H1 (cell line): ENCODE data around the gene NLRP12. TPM values are rescaled to one million over a fixed set of nuclear protein-coding genes. Genes with fewer than 3 reads are reported as not detected.

Experiments used
- CTCF ChIA-PET: fragments of 300-600 bp; sonication (Branson Sonifier 250); formaldehyde crosslinking; loops from one replicate; lab custom pipeline; 2021; ENCODE audit not compliant: partially characterized antibody; lab: Charles Lee
- POLR2A ChIA-PET: fragments of 300-600 bp; sonication (Branson Sonifier 250); formaldehyde crosslinking; loops from one replicate; lab custom pipeline; 2021; ENCODE audit warnings: inconsistent platforms; ENCODE audit not compliant: partially characterized antibody; lab: Charles Lee
- DNase-seq, 2 experiments: peaks; one replicate each; pipeline versions ENCODE4 v3.0.0 to v3.0.0-alpha.2; 2010 to 2022; ENCODE audit warnings: low spot score in 2 of 2, low read depth in 1 of 2, mixed read lengths in 1 of 2
- FAIRE-seq: peaks from 2 replicates; lab custom pipeline; 2011; peaks lifted over from hg19 to GRCh38; lab: Jason Lieb, UNC
- H2AFZ ChIP-seq: 2 replicates; pipeline ENCODE4 v1.8.1; 2012; ENCODE audit warnings: low read length, inconsistent platforms
- H2AK5ac ChIP-seq: 2 replicates; pipeline ENCODE4 v1.6.1; 2013; ENCODE audit warnings: low read depth, low read length
- H2BK120ac ChIP-seq: replicated peaks from 2 replicates; pipeline ENCODE3; 2013; ENCODE audit warnings: low read depth, low read length, inconsistent platforms
- H2BK12ac ChIP-seq: 2 replicates; pipeline ENCODE4 v1.6.1; 2013; ENCODE audit warnings: low read depth, low read length
- H2BK15ac ChIP-seq: 2 replicates; pipeline ENCODE4 v1.6.1; 2013; ENCODE audit warnings: low read length
- H2BK20ac ChIP-seq: 2 replicates; pipeline ENCODE4 v1.6.1; 2013; ENCODE audit warnings: low read length
- H2BK5ac ChIP-seq: 2 replicates; pipeline ENCODE4 v1.6.1; 2013; ENCODE audit warnings: low read depth, low read length
- H3K14ac ChIP-seq: 2 replicates; pipeline ENCODE4 v1.6.1; 2013; ENCODE audit warnings: inconsistent platforms; ENCODE audit not compliant: insufficient read length
- H3K18ac ChIP-seq: 2 replicates; pipeline ENCODE4 v1.6.1; 2013; ENCODE audit warnings: low read length; ENCODE audit errors: extremely low read depth
- H3K23ac ChIP-seq: 2 replicates; pipeline ENCODE4 v1.6.1; 2013; ENCODE audit warnings: inconsistent platforms; ENCODE audit not compliant: insufficient read length
- H3K23me2 ChIP-seq: 2 replicates; pipeline ENCODE4 v1.6.1; 2013; ENCODE audit warnings: low read depth, low read length
- H3K27ac ChIP-seq: 2 replicates; pipeline ENCODE4 v1.6.1; 2011; ENCODE audit warnings: low read depth, low read length, inconsistent platforms
- H3K27me3 ChIP-seq, 4 experiments: replicated peaks in 1 of 4; 1 replicate in 1 of 4; 2 replicates in 3 of 4; pipeline versions ENCODE4 v1.6.1 to v1.8.1; 2011 to 2013; ENCODE audit warnings: low read length in 3 of 4, mild to moderate bottlenecking in 3 of 4, inconsistent platforms in 2 of 4, mixed read lengths in 2 of 4, moderate library complexity in 1 of 4; ENCODE audit not compliant: control insufficient read depth in 3 of 4, insufficient read depth in 3 of 4; ENCODE audit errors: extremely low read depth in 1 of 4
- H3K36me3 ChIP-seq, 4 experiments: 2 replicates each; pipeline versions ENCODE4 v1.6.1 to v1.8.1; 2011 to 2013; ENCODE audit warnings: mild to moderate bottlenecking in 4 of 4, low read length in 3 of 4, moderate library complexity in 2 of 4, control low read depth in 1 of 4, inconsistent platforms in 1 of 4; ENCODE audit not compliant: insufficient read depth in 4 of 4, control insufficient read depth in 2 of 4
- H3K4ac ChIP-seq: replicated peaks from 2 replicates; pipeline ENCODE3; 2013; ENCODE audit warnings: low read length, low read depth, mixed read lengths, inconsistent platforms; ENCODE audit not compliant: insufficient read length
- H3K4me1 ChIP-seq, 4 experiments: replicated peaks in 1 of 4; 1 replicate in 1 of 4; 2 replicates in 3 of 4; pipeline versions ENCODE4 v1.6.1 to v1.8.1; 2011 to 2013; ENCODE audit warnings: low read length in 3 of 4, inconsistent platforms in 2 of 4, mixed read lengths in 1 of 4; ENCODE audit not compliant: insufficient read depth in 4 of 4, control insufficient read depth in 3 of 4
- H3K4me2 ChIP-seq, 2 experiments: 2 replicates each; pipeline versions ENCODE4 v1.6.1 to v1.8.1; 2011 to 2013; ENCODE audit warnings: low read depth in 2 of 2, low read length in 2 of 2, control low read depth in 1 of 2, inconsistent platforms in 1 of 2, mild to moderate bottlenecking in 1 of 2; ENCODE audit not compliant: insufficient read depth in 1 of 2
- H3K4me3 ChIP-seq, 4 experiments: fragments of 200-600, 300-600 bp in 1 of 4; sonication (generic), shearing (Covaris generic), sonication (Bioruptor Twin) in 1 of 4; 2 replicates each; pipeline versions ENCODE4 v1.5.1 to v1.8.1; 2011 to 2016; ENCODE audit warnings: low read length in 4 of 4, low read depth in 3 of 4, control low read depth in 2 of 4, inconsistent platforms in 2 of 4, mild to moderate bottlenecking in 2 of 4, mixed read lengths in 1 of 4, moderate library complexity in 1 of 4; ENCODE audit not compliant: insufficient read depth in 2 of 4; ENCODE audit errors: extremely low read depth in 1 of 4
- H3K56ac ChIP-seq: replicated peaks from 2 replicates; pipeline ENCODE3; 2013; ENCODE audit warnings: low read depth, mild to moderate bottlenecking, mixed read lengths, low read length, inconsistent platforms; ENCODE audit not compliant: insufficient read length
- H3K79me1 ChIP-seq: 2 replicates; pipeline ENCODE4 v1.6.1; 2013; ENCODE audit warnings: low read depth, low read length, control low read depth
- H3K79me2 ChIP-seq, 2 experiments: 2 replicates each; pipeline versions ENCODE4 v1.6.1 to v1.8.1; 2012 to 2013; ENCODE audit warnings: low read length in 2 of 2, mild to moderate bottlenecking in 2 of 2, inconsistent platforms in 1 of 2; ENCODE audit not compliant: insufficient read depth in 2 of 2, control insufficient read depth in 1 of 2
- H3K9ac ChIP-seq, 4 experiments: replicated peaks in 1 of 4; 1 replicate in 1 of 4; 2 replicates in 3 of 4; pipeline versions ENCODE4 v1.6.1 to v1.8.1; 2011 to 2013; ENCODE audit warnings: low read depth in 3 of 4, low read length in 3 of 4, control low read depth in 2 of 4, mild to moderate bottlenecking in 2 of 4, moderate library complexity in 2 of 4, inconsistent platforms in 1 of 4; ENCODE audit errors: extremely low read depth in 1 of 4
- H3K9me3 ChIP-seq, 2 experiments: 2 replicates each; pipeline versions ENCODE4 v1.6.1 to v1.8.1; 2012 to 2013; ENCODE audit warnings: mild to moderate bottlenecking in 2 of 2, moderate library complexity in 2 of 2, control low read depth in 1 of 2, inconsistent platforms in 1 of 2, low read depth in 1 of 2, low read length in 1 of 2, mixed read lengths in 1 of 2; ENCODE audit not compliant: insufficient read depth in 2 of 2
- H4K20me1 ChIP-seq, 2 experiments: replicated peaks in 1 of 2; 2 replicates each; pipeline versions ENCODE3 to v1.8.1; 2011 to 2013; ENCODE audit warnings: inconsistent platforms in 2 of 2, low read length in 2 of 2, mild to moderate bottlenecking in 1 of 2; ENCODE audit not compliant: insufficient read depth in 2 of 2, control insufficient read depth in 1 of 2
- H4K5ac ChIP-seq: 2 replicates; pipeline ENCODE4 v1.6.1; 2013; ENCODE audit warnings: low read length, low read depth, mixed read lengths, inconsistent platforms; ENCODE audit not compliant: insufficient read length
- H4K8ac ChIP-seq: 2 replicates; pipeline ENCODE4 v1.8.0; 2013; ENCODE audit warnings: mild to moderate bottlenecking, moderate library complexity, low read length, inconsistent platforms; ENCODE audit not compliant: insufficient read depth; ENCODE audit errors: extremely low read depth
- H4K91ac ChIP-seq: replicated peaks from 2 replicates; pipeline ENCODE3; 2013; ENCODE audit warnings: low read length, mixed read lengths, inconsistent platforms; ENCODE audit not compliant: insufficient read length
- KDM5A ChIP-seq: fragments of 200-600 bp; IDR thresholded peaks from 2 replicates; pipeline ENCODE4 v1.7.1; 2012; ENCODE audit warnings: mild to moderate bottlenecking, low read length, inconsistent platforms, mixed read lengths
- MAX ChIP-seq: IDR thresholded peaks from 2 replicates; pipeline ENCODE4 v1.6.1; 2012; ENCODE audit warnings: inconsistent platforms
- TAF7 ChIP-seq: optimal IDR thresholded peaks from 2 replicates; pipeline ENCODE3; 2011; ENCODE audit warnings: low read depth, mild to moderate bottlenecking, inconsistent platforms, low read length, moderate library complexity, borderline replicate concordance
- WGBS, 2 experiments: shearing (Covaris generic) in 1 of 2; methylation state at CpG; one replicate each; pipeline versions ENCODE4 v1.1.6 to v1.1.7; 2013 to 2015; ENCODE audit warnings: low lambda C conversion rate in 2 of 2, mixed read lengths in 2 of 2, inconsistent platforms in 1 of 2, low coverage in 1 of 2, missing lambda C conversion rate in 1 of 2; ENCODE audit not compliant: insufficient replicate concordance in 2 of 2, insufficient coverage in 1 of 2, insufficient read length in 1 of 2; ENCODE audit errors: extremely low coverage in 1 of 2, missing lambda C conversion rate in 1 of 2; 5-methylcytosine and 5-hydroxymethylcytosine counted together
- polyA plus RNA-seq, 7 experiments: library from polyadenylated mRNA; depleted of rRNA in 3 of 7; stranded (reverse) in 5 of 7; unstranded in 2 of 7; fragments of >200 nt in 5 of 7; fragments of 200-250 nt in 2 of 7; gene quantifications; 1 replicate in 5 of 7; 2 replicates in 1 of 7; 4 replicates in 1 of 7; pipeline versions ENCODE4 v1.2.1 to v1.2.3, GENCODE V29; 2011 to 2013; ENCODE audit warnings: missing spikeins in 2 of 7, mixed read lengths in 2 of 7
- total RNA-seq: library from RNA; stranded (reverse); fragmentation: NEBNext Ultra II Directional; extraction: Animal tissue kit (Norgen Biotek cat#: 25700); gene quantifications from 2 replicates; pipeline ENCODE4 v1.2.1, GENCODE V29; 2021

NLRP12 gene
- total and polyA plus RNA-seq, 2 of the 8 experiments (the other 6 are each of a cell fraction or from before 2014, with no cell fraction given): 1.0 to 1.8 TPM

- H2AFZ ChIP-seq: no peak overlapping the region
- 0 out of 4 replicates have a peak, but pooled peaks cover 0 to 4% of the 10 kb centered on the region in 2 experiments for H3K79me2 ChIP-seq
- peaks cover 0 to 4% of the 10 kb centered on the region in 2 experiments for H4K20me1 ChIP-seq
- no peaks in the 10 kb centered on the region for H3K27me3 ChIP-seq
- H3K56ac ChIP-seq: no peak overlapping the region
- peaks cover 0 to 8% (median 4%) of the 10 kb centered on the region in 4 experiments; a peak in 5 of 7 replicates for H3K4me1 ChIP-seq
- H3K27ac ChIP-seq: no peak overlapping the region
- H3K4me3 ChIP-seq: no peak overlapping the region
- H3K23ac ChIP-seq: no peak overlapping the region
- H2BK120ac ChIP-seq: no peak overlapping the region
- H3K9ac ChIP-seq: no peak overlapping the region
- ChIA-PET POLR2A (interaction anchor here (0.8 to 7.1 kb wide), 5 partner anchors 10 to 114 kb away, joined by 3 to 137 read pairs (median 61); partner anchors contain the start of gene PRKCG), CTCF (interaction anchor here (1.1 to 5.1 kb wide), 4 partner anchors 10 to 54 kb away, joined by 3 to 23 read pairs (median 12); no protein-coding TSS in a partner anchor)
- no peak overlapping the region for H2AK5ac ChIP-seq
- H3K18ac ChIP-seq: peak overlapping the region; percentile 24
- no peak overlapping the region for H3K4me2 ChIP-seq
- H3K36me3 ChIP-seq: no peaks in the 10 kb centered on the region
- peaks cover 15% of the 10 kb centered on the region; the same call in 1 of the 2 replicates for H3K23me2 ChIP-seq
- H3K79me1 ChIP-seq: no peaks in the 10 kb centered on the region
- DNase-seq (no peak), FAIRE-seq (no peak)
- H4K91ac ChIP-seq: peak overlapping the region; percentile 61
- H3K9me3 ChIP-seq: no peaks in the 10 kb centered on the region
- WGBS, 2 experiments: 95% methylated on average over 6 of the region's 6 CpGs; no CpG with 5 or more reads in 1 of the 2 experiments
- H3K4ac ChIP-seq: no peak overlapping the region
- H2BK5ac ChIP-seq: peak overlapping the region; percentile 55; the same call in 1 of the 2 replicates
- peak overlapping the region; percentile 87 for H2BK12ac ChIP-seq
- H2BK20ac ChIP-seq: 0 out of 2 replicates have a peak overlapping the region, but pooled peaks have one; percentile 86
- H4K5ac ChIP-seq: no peak overlapping the region
- no peak overlapping the region for H3K14ac ChIP-seq
- no peak overlapping the region for H4K8ac ChIP-seq
- H2BK15ac ChIP-seq: 0 out of 2 replicates have a peak overlapping the region, but pooled peaks have one; percentile 72
- TF ChIP-seq KDM5A: no peak
- no peak for TF ChIP-seq TAF7
- TF ChIP-seq MAX: no peak
These were observed 40.3 kb upstream of the NLRP12 start for GRCh38 chr19:53864308-53864836.
